A673 (cell line): ENCODE results near the gene MS4A15. TPM values are rescaled to one million over a fixed set of nuclear protein-coding genes. Genes with fewer than 3 reads are reported as not detected.

Experiments used
- BruUV-seq: library from RNA; stranded (reverse); fragments of 400-500 nt; replicated peaks from 2 replicates; lab custom pipeline; 2021; lab: Mats Ljungman, UMichigan
- CTCF ChIA-PET: fragments of 300-600 bp; sonication (Branson Sonifier 250); formaldehyde crosslinking; loops from one replicate; lab custom pipeline; 2022; ENCODE audit warnings: antibody characterized with exemption; lab: Charles Lee
- POLR2A ChIA-PET: fragments of 300-600 bp; sonication (Branson Sonifier 250); formaldehyde crosslinking; loops from one replicate; lab custom pipeline; 2022; ENCODE audit warnings: antibody characterized with exemption; ENCODE audit not compliant: low non-redundant PET; lab: Charles Lee
- DNase-seq: peaks from one replicate; pipeline ENCODE4 v3.0.0-alpha.2; 2015; ENCODE audit warnings: low spot score
- H3K27ac ChIP-seq: fragments of 200-600 bp; sonication (generic); 2 replicates; pipeline ENCODE4 v1.5.1; 2016; ENCODE audit warnings: mixed run types, low read depth, mild to moderate bottlenecking, mixed read lengths, antibody characterized with exemption, low read length; ENCODE audit not compliant: poor library complexity, severe bottlenecking
- H3K27me3 ChIP-seq: fragments of 200-600 bp; sonication (generic); replicated peaks from 2 replicates; pipeline ENCODE4 v1.6.1; 2017; ENCODE audit warnings: mixed run types, low read depth, mild to moderate bottlenecking, mixed read lengths, antibody characterized with exemption, low read length; ENCODE audit not compliant: insufficient read depth, poor library complexity
- H3K36me3 ChIP-seq: fragments of 200-600 bp; sonication (generic); 2 replicates; pipeline ENCODE4 v1.6.1; 2016; ENCODE audit warnings: mixed run types, mild to moderate bottlenecking, mixed read lengths, antibody characterized with exemption, low read length; ENCODE audit not compliant: insufficient read depth, poor library complexity, severe bottlenecking
- H3K4me1 ChIP-seq: fragments of 200-600 bp; sonication (generic); 2 replicates; pipeline ENCODE4 v1.6.1; 2017; ENCODE audit warnings: mixed run types, mild to moderate bottlenecking, mixed read lengths, antibody characterized with exemption, low read length; ENCODE audit not compliant: insufficient read depth, poor library complexity, severe bottlenecking
- H3K4me3 ChIP-seq: fragments of 200-600 bp; sonication (generic); 2 replicates; pipeline ENCODE4 v1.5.1; 2016; ENCODE audit warnings: low read depth, mixed run types, mild to moderate bottlenecking, mixed read lengths, low read length; ENCODE audit not compliant: poor library complexity, severe bottlenecking
- H3K9me3 ChIP-seq: fragments of 200-600 bp; sonication (generic); 2 replicates; pipeline ENCODE4 v1.6.1; 2016; ENCODE audit warnings: mixed run types, low read depth, mild to moderate bottlenecking, mixed read lengths, antibody characterized with exemption, low read length; ENCODE audit not compliant: poor library complexity, severe bottlenecking
- CTCF ChIP-seq: fragments of 300-800, 200-600 bp; sonication (generic); conservative IDR thresholded peaks from 2 replicates; pipeline ENCODE4 v1.5.1; 2017; ENCODE audit warnings: low read depth, mild to moderate bottlenecking, antibody characterized with exemption, low read length, moderate library complexity, mixed read lengths
- EZH2 ChIP-seq: fragments of 200-600 bp; sonication (generic); IDR thresholded peaks from 2 replicates; pipeline ENCODE4 v1.6.1; 2017; ENCODE audit warnings: borderline replicate concordance, low read depth, mild to moderate bottlenecking, mixed read lengths, antibody characterized with exemption, low read length; ENCODE audit not compliant: poor library complexity, severe bottlenecking
- intact Hi-C: fragments of 100-400 bp; cut with micrococcal nuclease; formaldehyde crosslinking; loops from one replicate; pipeline ENCODE4 v1.10.0; 2022; ENCODE audit not compliant: unreplicated experiment
- total RNA-seq: library from RNA; stranded (reverse); gene quantifications from 2 replicates; pipeline ENCODE4 v1.2.3, GENCODE V29; 2021

Gene MS4A15
- total RNA-seq, 1 experiment from 2014 or later, result not detected

DNA sequence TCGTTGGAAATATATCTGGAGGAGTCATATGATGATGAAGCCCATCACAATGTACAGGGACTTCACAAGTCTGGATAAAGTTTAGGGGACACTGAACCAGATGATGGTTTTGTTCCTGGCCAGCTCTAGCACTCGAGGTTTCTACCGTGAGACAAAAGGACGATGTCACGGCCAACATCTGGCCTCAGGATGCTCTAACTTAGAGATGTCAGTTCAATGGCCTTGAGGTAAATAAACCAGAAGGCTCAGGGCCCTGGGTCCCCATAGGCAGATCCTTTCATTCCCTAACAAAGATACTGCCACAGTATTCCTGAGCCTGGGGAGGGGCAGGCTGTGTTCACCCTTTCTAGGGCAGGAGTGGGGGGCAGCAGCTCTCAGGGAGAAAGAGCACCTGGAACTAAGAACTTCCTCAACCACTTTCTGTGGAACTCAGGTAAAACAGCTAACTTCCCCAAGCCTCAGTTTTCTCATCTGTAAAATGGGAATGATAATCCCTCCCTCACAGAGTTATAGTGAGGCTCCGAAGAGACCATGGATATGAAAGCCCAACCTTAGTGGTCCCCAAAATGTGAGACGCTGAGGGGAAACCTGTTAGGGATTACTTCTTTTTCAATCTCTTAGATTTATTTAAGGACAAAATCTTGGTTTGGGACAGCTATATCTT, 46.7 kb downstream of the MS4A15 start:
- Histone ChIP-seq H3K9me3 (no peaks in the 10 kb centered on the region), H3K4me1 (no peaks in the 10 kb centered on the region), H3K36me3 (no peaks in the 10 kb centered on the region), H3K4me3 (no peak overlapping the region), H3K27ac (no peak overlapping the region), H3K27me3 (peaks cover 17% of the 10 kb centered on the region)
- BruUV-seq, result no TSS peak
- TF ChIP-seq EZH2 (no peak), CTCF (no peak)
- CTCF ChIA-PET, result no interaction called here
- POLR2A ChIA-PET, result interaction anchor here (0.7 kb wide), 1 partner anchor 113 kb away, joined by 18 read pairs; no protein-coding TSS in a partner anchor
- intact Hi-C loops, result no loop called here
- DNase-seq, result no peak

- no peak for DNase-seq
- POLR2A ChIA-PET, result no interaction called here
- Histone ChIP-seq H3K27me3 (no peaks in the 10 kb centered on the region), H3K9me3 (no peaks in the 10 kb centered on the region), H3K27ac (no peak overlapping the region), H3K36me3 (no peaks in the 10 kb centered on the region), H3K4me3 (no peak overlapping the region), H3K4me1 (no peaks in the 10 kb centered on the region)
- CTCF ChIA-PET, result no interaction called here
- intact Hi-C loops, result no loop called here
- no TSS peak for BruUV-seq
- TF ChIP-seq CTCF, result no peak
- no peak for TF ChIP-seq EZH2
Measured at GRCh38 chr11:60809249-60809648, 52.6 kb downstream of the MS4A15 start.

GRCh38 chr11:60809691-60810090, 53.0 kb downstream of the MS4A15 start:
- Histone ChIP-seq H3K27ac (no peak overlapping the region), H3K4me3 (no peak overlapping the region), H3K9me3 (no peaks in the 10 kb centered on the region), H3K4me1 (no peaks in the 10 kb centered on the region), H3K36me3 (no peaks in the 10 kb centered on the region), H3K27me3 (no peaks in the 10 kb centered on the region)
- TF ChIP-seq CTCF (no peak), EZH2 (no peak)
- DNase-seq, result no peak
- no TSS peak for BruUV-seq
- ChIA-PET CTCF (no interaction called here), POLR2A (no interaction called here)
- intact Hi-C loops, result no loop called here
